OCI-LY7 (cell line): Measurements from ENCODE around the gene PAK4. TPM values are rescaled to one million over a fixed set of nuclear protein-coding genes. Genes with fewer than 3 reads are reported as not detected.

Experiments used
- BruUV-seq: library from RNA; stranded (reverse); fragments of 400-500 nt; replicated peaks from 2 replicates; lab custom pipeline; 2021; lab: Mats Ljungman, UMichigan
- CTCF ChIA-PET: fragments of 300-600 bp; sonication (Branson Sonifier 250); formaldehyde crosslinking; loops from one replicate; lab custom pipeline; 2022; ENCODE audit warnings: antibody characterized with exemption; ENCODE audit not compliant: unreplicated experiment; lab: Charles Lee
- POLR2A ChIA-PET: fragments of 300-600 bp; sonication (Branson Sonifier 250); formaldehyde crosslinking; loops from one replicate; lab custom pipeline; 2022; ENCODE audit warnings: antibody characterized with exemption; lab: Charles Lee
- DNase-seq: peaks from one replicate; pipeline ENCODE4 v3.0.0-alpha.2; 2015; ENCODE audit warnings: low spot score
- H2AFZ ChIP-seq: fragments of 200-600 bp; sonication (generic), shearing (Covaris generic); 2 replicates; pipeline ENCODE4 v1.6.1; 2014; ENCODE audit warnings: mild to moderate bottlenecking, antibody characterized with exemption, low read length, moderate library complexity
- H3K27ac ChIP-seq: fragments of 200-600 bp; sonication (generic); 2 replicates; pipeline ENCODE4 v1.5.1; 2014; ENCODE audit warnings: mixed run types, low read depth, mild to moderate bottlenecking, moderate library complexity, low read length, inconsistent platforms; ENCODE audit not compliant: poor library complexity, severe bottlenecking
- H3K36me3 ChIP-seq: fragments of 200-600 bp; sonication (generic); 2 replicates; pipeline ENCODE4 v1.6.1; 2014; ENCODE audit warnings: mild to moderate bottlenecking, antibody characterized with exemption, low read length, moderate library complexity, mixed read lengths; ENCODE audit not compliant: insufficient read depth
- H3K4me1 ChIP-seq: fragments of 200-600 bp; sonication (generic); 2 replicates; pipeline ENCODE4 v1.5.1; 2014; ENCODE audit warnings: mild to moderate bottlenecking, low read length; ENCODE audit not compliant: insufficient read depth, poor library complexity, severe bottlenecking
- H3K4me2 ChIP-seq: fragments of 200-600 bp; sonication (generic); 2 replicates; pipeline ENCODE4 v1.6.1; 2014; ENCODE audit warnings: mild to moderate bottlenecking, low read length
- H3K4me3 ChIP-seq: fragments of 200-600 bp; sonication (generic); 2 replicates; pipeline ENCODE4 v1.5.1; 2014; ENCODE audit warnings: mild to moderate bottlenecking, low read depth, low read length; ENCODE audit not compliant: poor library complexity, severe bottlenecking
- H3K79me2 ChIP-seq: fragments of 200-600 bp; sonication (generic); 2 replicates; pipeline ENCODE4 v1.6.1; 2016; ENCODE audit warnings: low read depth, mild to moderate bottlenecking, low read length, moderate library complexity, mixed read lengths; ENCODE audit not compliant: insufficient read depth
- H3K9me2 ChIP-seq: fragments of 200-600 bp; sonication (generic); 2 replicates; pipeline ENCODE4 v1.6.1; 2016; ENCODE audit warnings: mild to moderate bottlenecking, low read length, mixed read lengths; ENCODE audit not compliant: insufficient read depth
- H3K9me3 ChIP-seq: fragments of 200-600 bp; sonication (generic); 2 replicates; pipeline ENCODE4 v1.6.1; 2014; ENCODE audit warnings: mild to moderate bottlenecking, mixed run types, low read length, mixed read lengths
- H4K20me1 ChIP-seq: fragments of 200-600 bp; sonication (generic); 2 replicates; pipeline ENCODE4 v1.6.1; 2014; ENCODE audit warnings: mild to moderate bottlenecking, antibody characterized with exemption, low read length, moderate library complexity, mixed read lengths; ENCODE audit not compliant: insufficient read depth
- CTCF ChIP-seq: fragments of 200-600 bp; sonication (generic); conservative IDR thresholded peaks from 2 replicates; pipeline ENCODE4 v1.5.1; 2014; ENCODE audit warnings: mild to moderate bottlenecking, antibody characterized with exemption, low read length, moderate library complexity, mixed read lengths
- EZH2phosphoT487 ChIP-seq: fragments of 200-600 bp; sonication (generic); IDR thresholded peaks from 2 replicates; pipeline ENCODE4 v1.6.1; 2018; ENCODE audit warnings: low read depth, borderline replicate concordance, mild to moderate bottlenecking, mixed run types, antibody characterized with exemption, low read length, moderate library complexity, mixed read lengths
- intact Hi-C: fragments of 100-400 bp; cut with micrococcal nuclease; formaldehyde crosslinking; loops from one replicate; pipeline ENCODE4 v1.10.0; 2022; ENCODE audit not compliant: unreplicated experiment
- total RNA-seq, 2 experiments: library from RNA; depleted of rRNA in 1 of 2; stranded (reverse); fragments of >200 nt in 1 of 2; shearing (Covaris generic) in 1 of 2; gene quantifications; 2 replicates each; pipeline ENCODE4 v1.2.3, GENCODE V29; 2014 to 2022

Gene PAK4
- total RNA-seq, 2 experiments from 2014 or later = 7.8 to 26.7 TPM

DNA sequence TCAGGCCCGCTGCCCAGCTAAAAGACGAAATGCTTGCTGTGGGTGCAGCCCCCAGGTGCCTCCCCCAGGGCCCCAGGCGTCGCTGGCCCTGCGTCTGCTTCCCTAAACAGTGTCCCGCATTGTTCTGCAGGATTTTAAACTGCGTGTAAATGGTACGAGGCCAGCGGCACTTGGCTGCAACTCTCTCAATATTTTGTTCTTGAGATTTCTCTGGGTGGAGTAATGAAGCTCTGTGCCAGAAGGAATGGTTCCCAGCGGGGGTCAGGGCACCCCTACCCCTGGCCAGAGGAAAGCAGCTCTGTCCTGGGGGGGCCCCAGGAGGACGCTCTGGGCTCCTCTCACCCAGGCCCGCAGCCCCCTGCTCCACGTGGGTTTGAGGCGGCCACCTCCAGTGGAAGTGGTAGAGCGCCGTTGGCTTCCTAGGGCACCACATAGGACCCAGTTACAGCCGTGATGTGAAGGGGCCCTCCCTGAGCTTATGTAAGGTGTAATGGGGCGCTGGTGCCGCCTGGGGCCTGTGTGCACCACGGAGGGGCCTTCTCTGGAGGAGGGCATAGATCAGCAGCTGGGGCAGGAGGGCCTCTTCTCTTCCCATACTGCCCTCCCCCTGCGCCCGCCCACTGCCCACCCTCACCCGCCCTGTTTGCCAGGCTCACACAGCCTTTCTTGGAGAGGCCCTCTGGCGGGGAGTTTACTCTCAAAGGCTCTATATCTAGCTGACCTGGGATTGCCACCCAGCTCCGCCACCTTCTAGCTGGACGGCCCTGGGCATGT is 19.8 kb downstream of the PAK4 start:
- no peak for TF ChIP-seq CTCF
- no peak for TF ChIP-seq EZH2phosphoT487
- H4K20me1 ChIP-seq = 0 out of 2 replicates have a peak, but pooled peaks cover 4% of the 10 kb centered on the region
- no TSS peak for BruUV-seq
- peaks cover 10% of the 10 kb centered on the region; the same call in 1 of the 2 replicates for H3K79me2 ChIP-seq
- no peaks in the 10 kb centered on the region for H3K4me1 ChIP-seq
- no peaks in the 10 kb centered on the region for H3K9me3 ChIP-seq
- no peak for DNase-seq
- no peak overlapping the region for H3K4me2 ChIP-seq
- no peak overlapping the region for H2AFZ ChIP-seq
- H3K36me3 ChIP-seq = peaks cover 6% of the 10 kb centered on the region
- intact Hi-C loops = no loop called here
- CTCF ChIA-PET = no interaction called here
- H3K27ac ChIP-seq = no peak overlapping the region
- H3K4me3 ChIP-seq = no peak overlapping the region
- no peaks in the 10 kb centered on the region for H3K9me2 ChIP-seq
- POLR2A ChIA-PET = no interaction called here

DNA sequence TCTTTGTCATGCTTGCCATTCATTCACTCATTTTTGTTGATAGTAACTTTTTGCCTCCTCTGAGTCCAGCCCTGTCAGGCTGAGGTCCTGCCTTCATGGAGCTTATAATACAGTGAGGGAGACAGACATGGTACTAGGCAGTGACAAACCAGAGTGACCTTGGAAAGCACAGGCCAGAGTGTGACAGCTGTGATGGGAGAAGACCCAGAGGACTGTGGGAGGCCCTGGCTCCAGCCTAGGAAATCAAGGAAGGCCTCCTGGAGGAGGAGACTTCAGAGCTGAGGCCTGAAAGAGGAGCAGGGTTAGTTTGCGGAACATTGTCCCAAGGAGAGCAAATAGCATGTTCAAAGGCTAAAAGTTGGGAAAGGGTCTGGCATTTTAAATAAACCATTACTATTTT is 20.5 kb downstream of the PAK4 start:
- Histone ChIP-seq H3K4me2 (no peak overlapping the region), H4K20me1 (no peaks in the 10 kb centered on the region), H3K9me3 (no peaks in the 10 kb centered on the region), H3K4me1 (no peaks in the 10 kb centered on the region), H3K36me3 (peaks cover 6% of the 10 kb centered on the region), H3K27ac (no peak overlapping the region), H2AFZ (no peak overlapping the region), H3K4me3 (no peak overlapping the region), H3K79me2 (peaks cover 10% of the 10 kb centered on the region; the same call in 1 of the 2 replicates), H3K9me2 (no peaks in the 10 kb centered on the region)
- no peak for DNase-seq
- BruUV-seq = no TSS peak
- CTCF ChIA-PET = no interaction called here
- intact Hi-C loops = no loop called here
- POLR2A ChIA-PET = interaction anchor here (0.6 kb wide), 1 partner anchor 645 kb away, joined by 3 read pairs; no protein-coding TSS in a partner anchor
- TF ChIP-seq CTCF (no peak), EZH2phosphoT487 (no peak)
